IPS DF 19.7 (cell line): ENCODE results near the gene SH3RF1.
A peak's percentile ranks its signal among the peaks of the same experiment; 100 is the strongest.
"Not testable (repeated sequence)": the region's sequence is repeated elsewhere in the genome, so short reads cannot be mapped to it uniquely, and the experiment has no call there.

Experiments used
- DNase-seq: peaks from one replicate; pipeline ENCODE4 v3.0.0-alpha.2; 2013; ENCODE audit warnings: low read depth, low spot score

SH3RF1 gene

DNA sequence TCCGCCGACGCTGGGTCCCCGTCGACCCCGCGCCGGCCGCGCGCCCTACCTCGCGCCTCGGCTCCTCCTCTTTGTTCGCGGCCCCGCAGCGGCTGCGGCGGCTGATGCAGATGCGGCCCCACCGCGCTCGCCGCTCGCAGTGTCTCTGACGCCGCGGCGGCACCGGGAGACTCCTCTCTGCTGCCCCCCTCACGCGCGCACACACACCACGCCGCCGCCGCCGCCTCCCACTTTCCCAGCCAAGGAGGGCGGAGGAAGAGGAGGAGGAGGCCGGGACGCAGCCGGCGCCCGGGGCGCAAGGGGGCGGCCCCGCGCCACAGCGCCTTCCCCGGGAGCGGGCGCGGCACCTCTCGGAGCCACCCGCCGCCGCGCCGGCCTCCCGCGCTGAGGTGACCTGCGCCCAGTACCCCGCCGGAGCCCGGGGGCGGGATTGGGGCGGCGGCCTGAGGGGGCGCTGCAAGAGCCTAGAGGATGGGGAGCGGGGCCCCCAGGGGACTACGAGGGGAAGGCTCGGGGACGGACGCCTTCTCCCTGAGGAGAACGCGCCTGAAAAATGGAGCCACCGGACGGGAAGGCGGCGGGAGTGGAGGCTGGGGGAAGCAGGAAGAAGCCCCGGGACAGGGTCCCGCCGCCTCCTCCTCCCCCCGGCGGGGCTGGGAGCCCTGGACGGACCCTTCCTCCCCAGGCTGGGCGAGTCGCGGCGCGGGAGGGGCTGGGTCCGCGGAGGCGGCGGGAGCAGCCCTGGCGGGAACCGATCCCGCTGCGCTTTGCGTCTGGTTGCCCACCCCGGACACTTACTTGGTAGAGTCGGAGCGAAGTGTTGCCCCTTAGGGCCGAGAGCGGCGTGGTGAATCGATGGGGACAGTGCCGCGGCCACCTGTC is at the start of gene SH3RF1:
Gene SH3RF1, minus strand, starts transcription at position 147 of the 882 bp plus-strand sequence. CDS start 1,744 bp downstream, outside the sequence.
- no peak for DNase-seq

DNA sequence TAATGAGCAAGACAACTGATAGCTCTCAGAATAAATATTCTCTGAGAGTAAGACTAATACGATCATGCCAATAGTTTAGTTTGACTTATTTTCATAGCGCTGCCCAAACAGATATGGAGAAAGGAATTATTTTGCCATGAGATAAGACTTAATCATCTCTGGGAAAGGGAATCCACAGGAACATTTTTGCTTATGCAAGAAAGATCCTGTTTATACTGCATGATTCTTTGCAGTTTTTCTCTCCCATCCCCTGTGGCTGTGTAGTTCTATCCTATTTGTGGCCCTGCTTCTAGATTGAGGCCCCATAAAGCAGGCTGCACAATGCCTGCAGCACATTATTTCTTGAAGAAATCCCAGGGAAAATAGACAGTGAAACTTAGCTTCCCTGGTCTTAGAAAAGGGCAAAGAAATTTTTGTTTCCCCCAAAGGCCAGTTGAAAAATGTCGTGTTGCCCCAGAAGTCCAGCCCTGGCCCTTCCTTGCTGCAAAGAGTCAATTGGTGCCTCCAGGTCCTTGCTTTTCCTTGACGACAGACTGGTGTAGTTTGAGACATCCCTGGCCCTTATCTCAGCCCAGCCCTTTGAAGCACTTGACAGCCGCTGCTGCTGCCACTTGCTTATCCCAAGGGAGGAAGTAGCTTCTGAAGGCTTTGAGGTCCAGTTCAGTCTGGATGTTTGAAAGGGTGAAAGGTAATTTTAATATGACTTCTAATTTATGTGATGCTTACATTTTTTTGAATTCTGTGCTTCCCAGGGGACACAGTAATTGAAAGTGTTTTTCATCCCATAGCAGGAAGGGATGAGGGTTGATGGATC is 45.0 kb upstream of the SH3RF1 start:
- DNase-seq: no peak

DNA sequence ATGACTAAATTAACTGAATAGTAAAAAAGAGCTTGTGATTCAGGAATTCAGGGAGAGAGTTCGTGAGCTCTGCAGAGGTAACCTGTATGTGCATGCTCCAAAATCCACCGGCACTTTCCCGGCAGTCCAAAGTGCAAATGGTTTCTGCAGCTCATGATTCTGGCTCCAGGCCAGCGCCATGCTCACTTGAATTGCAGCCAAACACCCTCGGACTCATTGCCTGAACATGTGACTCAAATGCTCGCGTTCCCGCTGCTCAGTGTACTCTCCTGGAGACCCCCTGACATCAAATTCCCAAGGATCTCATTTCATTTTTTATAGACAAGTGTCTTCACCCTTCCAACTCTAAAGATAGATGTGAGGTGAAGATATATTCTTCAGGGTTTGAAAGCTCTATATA is 44.1 kb upstream of the SH3RF1 start:
- no peak for DNase-seq

DNA sequence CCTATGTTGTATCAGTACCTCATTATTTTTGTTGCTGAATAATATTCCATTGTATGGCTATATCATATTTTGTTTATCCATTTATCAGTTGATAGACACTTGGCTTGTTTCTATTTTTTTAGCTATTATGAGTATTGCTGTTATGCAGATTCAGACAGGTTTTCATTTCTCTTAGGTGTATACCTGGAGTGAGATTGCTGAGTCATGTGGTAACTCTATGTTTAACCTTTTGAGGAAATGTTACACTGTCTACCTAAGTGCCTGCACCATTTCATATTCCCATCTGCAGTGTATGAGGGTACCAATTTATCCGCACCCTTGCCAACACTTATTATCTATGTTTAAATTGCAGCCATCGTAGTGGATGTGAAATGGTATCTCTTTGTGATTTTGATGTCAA is 43.0 kb upstream of the SH3RF1 start:
- DNase-seq: no peak

DNA sequence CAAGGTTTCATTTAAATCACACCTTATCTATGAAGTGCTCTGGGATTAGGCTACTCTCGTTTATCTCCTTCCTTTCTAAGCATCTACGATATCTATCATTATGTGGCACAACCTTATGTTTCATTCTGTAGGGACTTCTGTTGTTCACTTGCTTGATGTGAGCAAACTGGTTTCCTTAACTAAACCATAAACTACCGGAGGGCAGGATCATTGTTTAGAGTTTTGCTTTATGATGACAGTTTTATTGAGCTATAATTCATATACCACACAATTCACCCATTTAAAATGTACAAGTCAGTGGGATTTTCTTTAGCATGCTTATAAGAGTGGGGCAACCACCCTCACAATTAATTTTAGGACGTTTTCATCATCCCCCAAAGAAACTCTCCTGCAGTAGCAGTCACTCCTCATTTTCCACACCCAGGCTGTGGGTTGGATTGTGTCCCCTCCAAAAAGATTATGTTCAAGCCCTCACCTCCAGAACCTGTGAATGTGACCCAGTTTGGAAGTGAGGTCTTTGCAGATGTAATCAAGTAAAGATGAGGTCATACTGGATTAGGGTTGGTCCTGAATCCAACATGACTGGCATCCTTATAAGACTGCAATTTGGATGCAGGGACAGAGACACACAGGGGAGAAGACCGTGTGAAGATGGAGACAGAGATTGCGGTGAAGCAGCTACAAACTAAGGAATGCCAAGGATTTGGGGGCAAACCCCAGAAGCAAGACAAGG is 42.1 kb upstream of the SH3RF1 start:
- DNase-seq: no peak

DNA sequence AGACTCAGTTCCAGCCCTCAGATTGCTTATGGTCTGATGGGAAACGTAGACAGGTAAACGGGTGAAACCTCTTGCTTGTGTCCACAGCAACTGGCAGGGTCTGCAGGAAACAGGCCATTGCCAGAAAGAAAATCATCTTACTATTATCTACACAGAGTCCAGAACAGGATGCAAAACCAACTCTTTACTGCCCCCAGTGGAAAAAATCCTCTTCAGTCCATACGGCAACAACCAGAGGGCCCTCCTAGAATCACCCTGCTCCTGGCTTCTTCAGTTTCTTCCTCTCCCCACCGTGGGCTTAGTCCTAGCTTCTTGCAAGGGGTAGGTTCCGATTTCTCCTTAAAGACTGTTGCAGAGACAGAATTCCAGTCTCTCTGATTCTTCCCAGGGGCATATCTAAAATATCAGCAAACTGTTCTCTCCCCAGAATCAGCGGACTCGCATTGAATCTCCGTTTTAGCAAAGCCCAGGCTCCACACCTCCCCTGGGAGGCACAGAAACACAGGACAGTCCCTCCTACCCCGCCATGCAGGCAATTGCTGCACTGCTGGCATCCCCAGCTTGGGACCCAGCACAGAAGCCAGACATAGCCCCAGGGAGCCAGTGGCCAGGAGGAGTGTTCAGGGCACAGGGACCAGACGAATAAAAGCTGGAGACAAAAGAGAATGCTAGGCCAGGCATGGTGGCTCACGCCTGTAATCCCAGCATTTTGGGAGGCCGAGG is 41.0 kb upstream of the SH3RF1 start:
- peak; percentile 52 for DNase-seq

DNA sequence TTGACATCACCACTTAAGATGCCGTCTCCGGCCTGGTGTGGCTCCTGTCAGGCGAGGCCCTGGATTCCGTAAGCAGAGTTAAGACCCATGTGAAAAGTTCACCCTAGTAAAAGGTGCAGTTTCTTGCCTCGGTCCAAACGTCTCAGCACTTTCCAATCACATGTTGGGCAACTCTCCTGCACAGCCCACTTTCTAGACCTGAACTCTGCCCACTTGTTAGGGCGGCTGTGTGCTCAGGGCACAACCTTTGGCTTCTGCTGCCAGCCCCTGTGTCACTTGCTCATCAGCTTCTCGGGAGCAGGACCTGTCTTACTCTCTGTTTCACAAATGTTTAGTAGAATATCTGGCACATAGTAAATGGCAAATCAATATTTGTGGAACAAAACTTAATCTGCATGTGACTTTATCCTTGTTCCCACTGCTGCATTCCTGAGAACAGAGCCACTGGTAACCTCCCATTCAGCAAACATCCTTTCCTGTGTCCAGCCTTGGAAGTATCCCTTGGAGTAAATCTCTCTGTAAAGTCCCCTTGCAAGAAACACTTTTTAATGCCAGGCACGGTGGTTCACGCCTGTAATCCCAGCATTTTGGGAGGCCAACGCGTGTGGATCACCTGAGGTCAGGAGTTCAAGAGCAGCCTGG is 38.7 kb upstream of the SH3RF1 start:
- DNase-seq: no peak

DNA sequence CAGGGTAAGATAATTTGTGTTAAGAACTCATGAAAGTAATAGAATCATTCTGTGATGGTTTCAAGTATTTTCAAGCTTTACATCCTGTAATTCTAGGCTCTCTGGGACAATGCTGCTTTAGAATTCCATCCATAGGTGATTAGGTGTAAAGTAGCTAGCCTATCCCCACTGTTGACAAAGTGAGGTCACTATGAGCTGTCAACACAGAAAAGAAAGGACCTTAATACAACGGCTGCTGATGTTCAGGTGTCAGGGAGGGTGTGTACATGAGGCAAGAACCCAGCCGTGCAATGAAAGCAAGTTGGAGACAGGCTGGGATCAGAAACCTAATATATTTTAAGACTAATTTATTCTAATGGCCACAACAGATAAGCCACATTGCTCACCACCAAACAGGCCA is 36.8 kb upstream of the SH3RF1 start:
- DNase-seq: no peak

DNA sequence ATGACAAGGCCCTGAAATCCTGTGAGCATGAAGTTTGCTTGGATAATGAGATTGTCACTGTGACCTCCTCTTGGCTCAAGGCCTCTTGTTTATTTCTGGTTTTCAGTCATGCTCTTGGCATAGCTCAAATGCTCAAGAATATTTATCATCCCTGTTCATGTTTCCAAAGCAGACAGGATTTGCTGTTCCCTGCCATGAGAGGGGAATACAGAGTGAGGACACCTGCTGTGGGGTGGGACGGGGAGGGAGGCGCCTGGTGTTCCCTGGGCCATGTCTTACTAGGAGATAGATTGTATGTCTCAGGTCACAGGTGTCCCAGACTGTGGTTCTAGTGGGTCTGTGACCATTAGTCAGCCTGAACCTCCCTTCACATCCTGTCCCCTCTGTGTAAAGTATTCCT is 34.9 kb upstream of the SH3RF1 start:
- DNase-seq: no peak

DNA sequence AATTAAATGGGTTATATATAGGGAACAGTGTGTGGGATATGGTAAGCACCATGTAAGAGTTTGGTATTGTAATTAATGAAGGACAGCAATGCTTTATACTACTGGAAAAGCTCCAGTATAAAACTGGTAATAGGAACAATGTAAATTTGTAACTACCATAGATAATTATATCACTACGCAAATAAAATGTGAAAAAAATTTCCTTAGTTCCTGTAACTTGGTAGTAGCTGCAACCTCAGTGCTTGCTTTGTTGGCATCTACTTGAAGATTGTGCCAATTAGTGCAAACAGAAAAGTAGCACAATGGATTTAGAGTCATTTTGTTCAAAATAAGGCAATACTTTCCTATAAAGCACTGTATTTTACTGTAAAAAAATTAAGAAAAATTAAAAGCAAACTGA is 34.4 kb upstream of the SH3RF1 start:
- no peak for DNase-seq

DNA sequence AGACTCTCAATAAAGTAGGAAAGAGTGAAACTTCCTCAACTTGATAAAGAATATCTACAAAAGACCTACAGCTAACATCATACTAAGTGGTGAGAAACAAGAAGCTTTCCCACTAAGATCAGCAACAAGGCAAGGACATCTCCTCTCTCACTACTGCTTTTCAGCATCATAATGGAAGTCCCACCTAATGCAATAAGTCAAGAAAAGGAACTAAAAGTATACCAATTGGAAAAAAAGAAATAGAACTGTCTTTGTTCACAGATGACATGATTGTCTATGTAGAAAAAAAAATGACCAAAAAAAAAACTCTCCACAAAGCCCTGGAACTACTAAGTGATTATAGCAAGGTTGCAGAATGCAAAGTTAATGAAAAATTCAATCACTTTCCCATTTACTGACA is 25.1 kb upstream of the SH3RF1 start:
- no peak for DNase-seq

DNA sequence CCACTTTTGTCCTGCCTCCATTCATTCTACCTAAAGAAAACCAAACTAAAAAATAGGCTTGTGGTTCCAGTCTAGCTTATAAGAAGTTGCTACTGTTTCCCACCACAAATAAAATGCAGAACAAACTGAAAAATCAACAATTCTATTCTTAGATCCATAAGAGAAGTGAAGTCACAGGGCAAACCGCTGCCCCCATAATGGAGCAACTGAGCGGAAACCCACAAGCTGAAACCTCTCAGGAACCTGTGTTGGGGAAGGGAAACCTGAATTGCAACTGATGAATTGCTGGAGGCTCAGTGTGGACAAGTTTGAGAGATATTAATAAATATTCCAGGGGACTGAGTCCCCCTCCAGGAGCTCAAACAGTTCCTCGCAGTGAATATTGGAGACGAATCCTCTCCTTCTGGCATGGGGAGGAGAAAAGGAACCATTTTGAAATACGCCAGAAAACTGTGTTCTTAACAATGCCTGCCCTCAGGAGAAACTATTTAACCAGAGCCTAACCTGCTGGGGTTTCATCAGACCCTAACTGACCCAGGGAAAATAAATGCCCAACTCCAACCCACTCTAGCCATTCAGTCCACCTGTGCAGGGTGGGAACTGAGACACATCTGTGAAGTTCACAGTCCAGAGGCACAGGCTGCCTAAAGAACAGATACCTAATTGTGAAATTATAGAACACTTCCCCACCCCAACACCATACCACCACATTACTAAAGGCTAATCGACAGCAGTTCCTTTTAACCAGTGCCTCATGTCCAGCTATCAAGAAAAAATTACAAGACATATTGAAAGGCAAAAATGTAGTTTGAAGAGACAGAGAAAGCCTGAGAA is 22.8 kb upstream of the SH3RF1 start:
- no peak for DNase-seq

DNA sequence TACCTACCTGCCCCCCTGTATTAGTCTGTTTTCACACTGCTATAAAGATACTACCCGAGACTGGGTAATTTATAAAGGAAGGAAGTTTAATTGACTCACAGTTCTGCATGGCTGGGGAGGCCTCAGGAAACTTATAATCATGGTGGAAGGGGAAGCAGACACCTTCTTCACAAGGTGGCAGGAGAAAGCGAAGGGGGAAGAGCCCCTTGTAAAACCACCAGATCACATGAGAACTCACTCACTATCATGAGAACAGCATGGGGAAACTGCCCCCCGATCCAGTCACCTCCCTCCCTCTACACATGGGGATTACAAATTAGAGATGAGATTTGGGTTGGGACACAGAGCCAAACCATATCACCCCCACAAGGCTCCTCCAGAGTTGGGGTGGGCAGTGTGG is 17.2 kb upstream of the SH3RF1 start:
- DNase-seq: not testable (repeated sequence)

DNA sequence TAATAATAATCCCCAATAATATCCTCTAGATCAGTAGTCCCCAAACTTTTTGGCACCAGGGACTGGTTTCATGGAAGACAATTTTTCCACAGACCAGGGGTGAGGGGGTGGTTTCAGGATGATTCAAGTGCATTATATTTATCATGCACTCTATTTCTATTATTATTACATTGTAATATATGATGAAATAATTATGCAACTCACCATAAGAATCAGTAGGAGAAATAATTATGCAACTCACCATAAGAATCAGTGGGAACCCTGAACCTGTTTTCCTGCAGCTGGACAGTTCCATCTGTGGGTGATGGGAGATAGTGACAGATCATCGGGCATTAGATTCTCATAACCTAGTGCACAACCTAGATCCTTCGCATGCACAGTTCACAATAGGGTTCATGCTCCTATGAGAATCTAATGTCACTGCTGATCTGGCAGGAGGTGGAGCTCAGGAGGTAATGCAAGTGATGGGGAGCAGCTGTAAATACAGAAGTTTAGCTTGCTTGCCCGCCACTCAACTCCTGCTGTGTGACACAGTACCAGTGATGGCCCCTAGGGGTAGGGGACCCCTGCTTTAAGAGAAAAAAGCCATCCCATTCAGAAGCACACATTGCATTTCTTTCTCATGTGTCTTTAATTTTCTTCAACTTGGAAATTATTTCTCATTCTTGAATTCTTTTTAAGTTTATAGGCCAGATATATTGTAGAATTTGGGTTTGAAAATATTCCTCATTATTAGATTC is 16.0 kb upstream of the SH3RF1 start:
- no peak for DNase-seq

DNA sequence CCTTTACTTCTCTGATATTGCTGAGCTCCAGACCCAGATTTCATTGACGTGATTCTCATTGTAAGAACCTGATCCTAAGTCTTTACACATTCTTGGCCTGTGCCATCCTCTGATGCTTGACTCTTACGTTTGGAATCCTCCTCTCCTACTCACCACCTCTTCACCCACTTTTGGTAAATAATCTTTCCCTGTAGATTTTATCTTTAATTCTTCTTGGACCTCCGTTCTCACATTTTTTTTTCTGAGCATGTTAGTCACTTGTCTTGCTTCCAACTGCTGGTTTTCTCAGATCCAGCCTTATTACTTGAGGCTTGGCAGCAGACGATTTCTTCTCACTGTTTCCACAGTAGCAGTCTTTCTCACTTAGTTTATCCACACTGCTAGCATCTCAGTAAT is 12.4 kb upstream of the SH3RF1 start:
- no peak for DNase-seq

DNA sequence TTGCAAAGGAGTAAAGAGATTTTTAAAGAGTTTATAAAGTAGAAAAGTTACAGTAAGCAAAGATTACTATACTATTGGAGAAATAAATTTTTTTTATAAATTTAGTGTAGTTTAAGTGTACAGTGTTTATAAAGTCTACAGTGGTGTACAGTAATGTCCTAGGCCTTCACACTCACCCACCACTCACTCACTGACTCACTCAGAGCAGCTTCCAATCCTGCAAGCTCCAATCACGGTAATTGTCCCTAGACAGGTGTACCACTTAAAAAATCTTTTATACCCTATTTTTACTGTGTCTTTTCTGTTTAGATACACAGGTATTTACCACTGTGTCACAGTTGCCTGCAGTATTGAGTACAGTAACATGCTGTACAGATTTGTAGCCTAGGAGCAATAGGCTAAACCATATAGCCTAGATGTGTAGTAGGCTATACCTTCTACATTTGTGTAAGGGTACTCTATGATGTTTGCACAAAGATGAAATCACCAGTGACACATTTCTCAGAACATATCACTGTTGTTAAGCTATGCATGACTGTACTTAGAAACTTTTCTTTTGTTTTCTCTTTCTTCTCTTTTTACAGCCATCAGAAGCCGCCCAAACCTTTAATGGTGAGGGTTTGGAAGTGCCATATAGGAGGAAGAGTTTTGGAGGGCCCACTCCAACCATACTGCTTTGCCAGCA is 11.8 kb upstream of the SH3RF1 start:
- no peak for DNase-seq

DNA sequence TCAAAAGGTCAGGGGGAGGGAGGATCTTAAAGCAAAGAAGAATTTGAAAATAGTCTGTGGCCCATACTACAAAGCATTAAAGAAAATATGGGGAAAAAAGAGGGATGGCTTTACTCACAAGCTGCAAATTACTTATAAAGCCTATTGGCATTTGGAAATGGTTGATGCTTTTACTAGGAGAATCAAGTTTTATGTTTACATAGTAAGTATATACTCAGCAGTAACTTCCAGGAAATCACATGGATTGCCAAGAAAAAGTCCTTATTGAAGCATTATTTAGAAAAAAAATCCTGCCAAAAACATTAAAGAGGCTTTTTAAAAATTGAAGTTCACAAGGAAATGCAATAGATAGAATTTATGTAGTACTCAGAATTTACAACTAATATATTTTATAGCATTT is 8.4 kb upstream of the SH3RF1 start:
- no peak for DNase-seq

DNA sequence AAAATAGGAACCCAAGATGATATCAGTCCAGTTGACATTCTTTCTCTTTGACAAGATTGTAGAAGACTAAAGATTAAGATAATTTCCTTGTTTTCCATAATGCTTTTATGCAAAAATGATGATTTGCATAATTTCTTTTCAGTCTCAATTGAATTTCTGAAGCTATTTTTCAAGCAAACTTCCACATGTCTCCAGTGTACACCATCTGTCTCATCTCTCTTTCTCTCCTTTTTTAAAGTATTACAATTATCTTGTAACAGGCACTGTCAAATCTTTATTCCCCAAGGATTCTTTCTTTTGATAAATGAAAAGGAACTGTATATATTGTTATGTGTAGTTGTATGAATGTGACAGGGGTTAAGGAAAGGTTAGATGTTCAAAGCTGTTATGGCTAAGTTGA is 7.9 kb upstream of the SH3RF1 start:
- no peak for DNase-seq

DNA sequence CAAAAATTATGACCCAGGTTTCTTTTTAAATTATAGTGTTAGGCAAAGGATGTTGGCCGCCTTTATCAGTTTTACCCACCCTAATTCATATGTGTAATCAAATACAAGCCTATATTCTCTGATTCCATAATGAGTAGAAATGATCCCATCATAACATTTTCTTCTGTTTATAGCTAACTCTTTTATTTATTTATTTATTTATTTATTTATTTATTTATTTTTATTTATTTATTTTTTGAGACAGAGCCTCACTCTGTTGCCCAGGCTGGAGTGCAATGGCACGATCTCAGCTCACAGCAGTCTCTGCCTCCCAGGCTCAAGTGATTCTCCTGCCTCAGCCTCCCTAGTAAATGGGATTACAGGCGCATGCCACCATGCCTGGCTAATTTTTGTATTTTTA is 7.1 kb upstream of the SH3RF1 start:
- not testable (repeated sequence) for DNase-seq
